Liver (tissue), 3 donors: ENCODE measurements around the gene NELL1.

Source experiments
- ATF3 ChIP-seq: IDR thresholded peaks from 2 replicates; pipeline ENCODE4 v1.6.1; 2016; ENCODE audit warnings: antibody characterized with exemption
- RAD21 ChIP-seq, 2 donors: IDR thresholded peaks; 2 replicates each; pipeline ENCODE4 v1.6.1; 2016; ENCODE audit warnings: antibody characterized with exemption in 2 of 2, mild to moderate bottlenecking in 2 of 2
- SP1 ChIP-seq: IDR thresholded peaks from 2 replicates; pipeline ENCODE4 v1.6.1; 2018; ENCODE audit warnings: antibody characterized with exemption, mild to moderate bottlenecking
- TAF1 ChIP-seq: conservative IDR thresholded peaks from 2 replicates; pipeline ENCODE4 v1.6.1; 2016; ENCODE audit warnings: antibody characterized with exemption, mild to moderate bottlenecking
- TF ChIP-seq, protein P1 (sequence below): fragments of 150-350 bp; IDR thresholded peaks from 2 replicates; pipeline ENCODE4 v1.5.1; 2017; ENCODE audit warnings: improper control_type of control experiment, low read depth, low read length; ENCODE audit not compliant: missing input control
- TF ChIP-seq, protein P2 (sequence below): IDR thresholded peaks from 2 replicates; pipeline ENCODE4 v1.6.1; 2016; ENCODE audit warnings: antibody characterized with exemption, mild to moderate bottlenecking
- TF ChIP-seq, protein P3 (sequence below): IDR thresholded peaks from 2 replicates; pipeline ENCODE4 v1.6.1; 2016; ENCODE audit warnings: antibody characterized with exemption
- donor health status: healthy.
- donor health status: healthy.

GRCh38 chr11:21405422-21405821 is 736.0 kb downstream of the NELL1 start:
- TF ChIP-seq, protein P1, sequence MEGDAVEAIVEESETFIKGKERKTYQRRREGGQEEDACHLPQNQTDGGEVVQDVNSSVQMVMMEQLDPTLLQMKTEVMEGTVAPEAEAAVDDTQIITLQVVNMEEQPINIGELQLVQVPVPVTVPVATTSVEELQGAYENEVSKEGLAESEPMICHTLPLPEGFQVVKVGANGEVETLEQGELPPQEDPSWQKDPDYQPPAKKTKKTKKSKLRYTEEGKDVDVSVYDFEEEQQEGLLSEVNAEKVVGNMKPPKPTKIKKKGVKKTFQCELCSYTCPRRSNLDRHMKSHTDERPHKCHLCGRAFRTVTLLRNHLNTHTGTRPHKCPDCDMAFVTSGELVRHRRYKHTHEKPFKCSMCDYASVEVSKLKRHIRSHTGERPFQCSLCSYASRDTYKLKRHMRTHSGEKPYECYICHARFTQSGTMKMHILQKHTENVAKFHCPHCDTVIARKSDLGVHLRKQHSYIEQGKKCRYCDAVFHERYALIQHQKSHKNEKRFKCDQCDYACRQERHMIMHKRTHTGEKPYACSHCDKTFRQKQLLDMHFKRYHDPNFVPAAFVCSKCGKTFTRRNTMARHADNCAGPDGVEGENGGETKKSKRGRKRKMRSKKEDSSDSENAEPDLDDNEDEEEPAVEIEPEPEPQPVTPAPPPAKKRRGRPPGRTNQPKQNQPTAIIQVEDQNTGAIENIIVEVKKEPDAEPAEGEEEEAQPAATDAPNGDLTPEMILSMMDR, result no peak
- TF ChIP-seq TAF1, result no peak
- no peak for TF ChIP-seq SP1
- TF ChIP-seq, protein P2, sequence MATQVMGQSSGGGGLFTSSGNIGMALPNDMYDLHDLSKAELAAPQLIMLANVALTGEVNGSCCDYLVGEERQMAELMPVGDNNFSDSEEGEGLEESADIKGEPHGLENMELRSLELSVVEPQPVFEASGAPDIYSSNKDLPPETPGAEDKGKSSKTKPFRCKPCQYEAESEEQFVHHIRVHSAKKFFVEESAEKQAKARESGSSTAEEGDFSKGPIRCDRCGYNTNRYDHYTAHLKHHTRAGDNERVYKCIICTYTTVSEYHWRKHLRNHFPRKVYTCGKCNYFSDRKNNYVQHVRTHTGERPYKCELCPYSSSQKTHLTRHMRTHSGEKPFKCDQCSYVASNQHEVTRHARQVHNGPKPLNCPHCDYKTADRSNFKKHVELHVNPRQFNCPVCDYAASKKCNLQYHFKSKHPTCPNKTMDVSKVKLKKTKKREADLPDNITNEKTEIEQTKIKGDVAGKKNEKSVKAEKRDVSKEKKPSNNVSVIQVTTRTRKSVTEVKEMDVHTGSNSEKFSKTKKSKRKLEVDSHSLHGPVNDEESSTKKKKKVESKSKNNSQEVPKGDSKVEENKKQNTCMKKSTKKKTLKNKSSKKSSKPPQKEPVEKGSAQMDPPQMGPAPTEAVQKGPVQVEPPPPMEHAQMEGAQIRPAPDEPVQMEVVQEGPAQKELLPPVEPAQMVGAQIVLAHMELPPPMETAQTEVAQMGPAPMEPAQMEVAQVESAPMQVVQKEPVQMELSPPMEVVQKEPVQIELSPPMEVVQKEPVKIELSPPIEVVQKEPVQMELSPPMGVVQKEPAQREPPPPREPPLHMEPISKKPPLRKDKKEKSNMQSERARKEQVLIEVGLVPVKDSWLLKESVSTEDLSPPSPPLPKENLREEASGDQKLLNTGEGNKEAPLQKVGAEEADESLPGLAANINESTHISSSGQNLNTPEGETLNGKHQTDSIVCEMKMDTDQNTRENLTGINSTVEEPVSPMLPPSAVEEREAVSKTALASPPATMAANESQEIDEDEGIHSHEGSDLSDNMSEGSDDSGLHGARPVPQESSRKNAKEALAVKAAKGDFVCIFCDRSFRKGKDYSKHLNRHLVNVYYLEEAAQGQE, result no peak
- TF ChIP-seq ATF3, result no peak
- TF ChIP-seq, protein P3, sequence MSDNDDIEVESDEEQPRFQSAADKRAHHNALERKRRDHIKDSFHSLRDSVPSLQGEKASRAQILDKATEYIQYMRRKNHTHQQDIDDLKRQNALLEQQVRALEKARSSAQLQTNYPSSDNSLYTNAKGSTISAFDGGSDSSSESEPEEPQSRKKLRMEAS, result no peak
- no peak for TF ChIP-seq RAD21 (IDR thresholded peaks at IDR 0.05)
